SK-N-SH (cell line): ENCODE results near the gene MAD2L2. TPM values are rescaled to one million over a fixed set of nuclear protein-coding genes. Genes with fewer than 3 reads are reported as not detected.
A peak's percentile ranks its signal among the peaks of the same experiment; 100 is the strongest.

Experiments used
- CTCF ChIA-PET: fragments of 300-600, 350-600 bp; formaldehyde crosslinking; extraction: SDS; loops from one replicate; lab custom pipeline; 2021; lab: Yijun Ruan, JAX
- POLR2A ChIA-PET: fragments of 350-600 bp; sonication (Branson Sonifier 250); formaldehyde crosslinking; extraction: SDS; loops from one replicate; lab custom pipeline; 2020; ENCODE audit warnings: antibody characterized with exemption, inconsistent platforms; lab: Yijun Ruan, JAX
- DNase-seq: peaks from one replicate; pipeline ENCODE4 v3.0.0; 2012
- H2AFZ ChIP-seq: fragments of 200-600 bp; sonication (generic); 2 replicates; pipeline ENCODE4 v1.8.1; 2016; ENCODE audit warnings: antibody characterized with exemption, mild to moderate bottlenecking, low read depth
- H3F3A ChIP-seq: fragments of 200-600 bp; sonication (generic); replicated peaks from 2 replicates; pipeline ENCODE3; 2016; ENCODE audit warnings: antibody characterized with exemption, mild to moderate bottlenecking; ENCODE audit not compliant: insufficient read depth
- H3K27ac ChIP-seq, 2 experiments: fragments of 200-500 bp in 1 of 2; fragments of 200-600 bp in 1 of 2; sonication (Bioruptor generic) in 1 of 2; sonication (generic), shearing (Covaris generic) in 1 of 2; 2 replicates each; pipeline versions ENCODE4 v1.5.1 to v1.6.1; 2014 to 2016; ENCODE audit warnings: low read depth in 2 of 2, inconsistent platforms in 1 of 2, low read length in 1 of 2, mild to moderate bottlenecking in 1 of 2, mixed read lengths in 1 of 2
- H3K27me3 ChIP-seq: fragments of 200-600 bp; sonication (generic), shearing (Covaris generic); 2 replicates; pipeline ENCODE4 v1.6.1; 2016; ENCODE audit warnings: mixed run types; ENCODE audit not compliant: insufficient read depth
- H3K36me3 ChIP-seq, 2 experiments: fragments of 200-500 bp in 1 of 2; fragments of 200-600 bp in 1 of 2; sonication (Bioruptor generic) in 1 of 2; sonication (generic) in 1 of 2; replicated peaks in 1 of 2; 2 replicates each; pipeline versions ENCODE3 to v1.5.1; 2014 to 2016; ENCODE audit warnings: low read length in 1 of 2, mild to moderate bottlenecking in 1 of 2; ENCODE audit not compliant: insufficient read depth in 2 of 2, control insufficient read depth in 1 of 2
- H3K4me1 ChIP-seq, 2 experiments: fragments of 200-500 bp in 1 of 2; fragments of 200-600 bp in 1 of 2; sonication (Bioruptor generic) in 1 of 2; sonication (generic), shearing (Covaris generic) in 1 of 2; 2 replicates each; pipeline versions ENCODE4 v1.5.1 to v1.6.1; 2014 to 2016; ENCODE audit warnings: low read depth in 1 of 2, low read length in 1 of 2, mixed run types in 1 of 2; ENCODE audit not compliant: insufficient read depth in 2 of 2, control insufficient read depth in 1 of 2
- H3K4me2 ChIP-seq: fragments of 200-600 bp; sonication (generic), shearing (Covaris generic); 2 replicates; pipeline ENCODE4 v1.6.1; 2017; ENCODE audit warnings: mixed run types
- H3K4me3 ChIP-seq, 2 experiments: fragments of 200-500 bp in 1 of 2; fragments of 200-600 bp in 1 of 2; sonication (Bioruptor generic) in 1 of 2; sonication (generic), shearing (Covaris generic) in 1 of 2; 2 replicates each; pipeline versions ENCODE4 v1.5.1 to v1.8.1; 2014 to 2016; ENCODE audit warnings: low read depth in 2 of 2, inconsistent platforms in 1 of 2, low read length in 1 of 2, mild to moderate bottlenecking in 1 of 2, mixed read lengths in 1 of 2, moderate library complexity in 1 of 2
- H3K79me2 ChIP-seq: fragments of 200-600 bp; sonication (generic); 2 replicates; pipeline ENCODE4 v1.8.1; 2017; ENCODE audit warnings: mild to moderate bottlenecking; ENCODE audit not compliant: insufficient read depth
- H3K9ac ChIP-seq: fragments of 200-600 bp; sonication (generic); 2 replicates; pipeline ENCODE4 v1.6.1; 2017; ENCODE audit warnings: mixed run types
- H3K9me2 ChIP-seq: fragments of 200-600 bp; sonication (generic); 2 replicates; pipeline ENCODE4 v1.6.1; 2017; ENCODE audit warnings: mixed run types
- H3K9me3 ChIP-seq: fragments of 200-600 bp; sonication (generic); 2 replicates; pipeline ENCODE4 v1.6.1; 2017; ENCODE audit warnings: mixed run types, mild to moderate bottlenecking, moderate library complexity
- H4K20me1 ChIP-seq: fragments of 200-600 bp; sonication (generic); 2 replicates; pipeline ENCODE4 v1.6.1; 2017; ENCODE audit warnings: mild to moderate bottlenecking, mixed run types; ENCODE audit not compliant: insufficient read depth
- CHD2 ChIP-seq: fragments of 150-350 bp; IDR thresholded peaks from 2 replicates; pipeline ENCODE4 v1.6.1; 2018; ENCODE audit warnings: low read length; ENCODE audit not compliant: partially characterized antibody
- CTCF ChIP-seq: fragments of 200-600 bp; sonication (generic); IDR thresholded peaks from 2 replicates; pipeline ENCODE4 v1.6.1; 2017; ENCODE audit warnings: antibody characterized with exemption, mild to moderate bottlenecking, moderate library complexity
- ELF1 ChIP-seq: IDR thresholded peaks from 2 replicates; pipeline ENCODE4 v1.4.0; 2012
- FOSL2 ChIP-seq: IDR thresholded peaks from 2 replicates; pipeline ENCODE4 v1.4.0; 2012; ENCODE audit warnings: low read depth, mild to moderate bottlenecking, moderate library complexity, borderline replicate concordance
- FOXJ3 ChIP-seq: sonication (generic); formaldehyde crosslinking; IDR thresholded peaks from 2 replicates; pipeline ENCODE4 v1.5.1; 2020; ENCODE audit warnings: mild to moderate bottlenecking, missing genetic modification reagents
- FOXM1 ChIP-seq: IDR thresholded peaks from 2 replicates; pipeline ENCODE4 v1.4.0; 2012; ENCODE audit warnings: low read depth, mild to moderate bottlenecking
- GABPA ChIP-seq: IDR thresholded peaks from 2 replicates; pipeline ENCODE4 v1.4.0; 2012; ENCODE audit warnings: low read depth, mild to moderate bottlenecking
- IRF3 ChIP-seq: fragments of 150-350 bp; IDR thresholded peaks from 2 replicates; pipeline ENCODE4 v1.6.1; 2016; ENCODE audit warnings: mild to moderate bottlenecking, low read depth, low read length
- JUND ChIP-seq: IDR thresholded peaks from 2 replicates; pipeline ENCODE4 v1.4.0; 2012
- MEF2A ChIP-seq: IDR thresholded peaks from 2 replicates; pipeline ENCODE4 v1.4.0; 2012; ENCODE audit warnings: low read depth, borderline replicate concordance
- MXI1 ChIP-seq: IDR thresholded peaks from 2 replicates; pipeline ENCODE4 v1.6.1; 2012; ENCODE audit warnings: mild to moderate bottlenecking, low read depth, low read length, improper control_type of control experiment
- NRF1 ChIP-seq: IDR thresholded peaks from 2 replicates; pipeline ENCODE4 v1.6.1; 2012; ENCODE audit warnings: low read depth, mild to moderate bottlenecking, low read length
- REST ChIP-seq: IDR thresholded peaks from 2 replicates; pipeline ENCODE4 v1.6.1; 2012; ENCODE audit warnings: mild to moderate bottlenecking, low read depth, low read length, moderate library complexity
- RXRA ChIP-seq: IDR thresholded peaks from 2 replicates; pipeline ENCODE4 v1.4.0; 2012; ENCODE audit warnings: low read depth, mild to moderate bottlenecking, borderline replicate concordance
- SIN3A ChIP-seq: IDR thresholded peaks from 2 replicates; pipeline ENCODE4 v1.6.1; 2012; ENCODE audit warnings: low read depth, mild to moderate bottlenecking, low read length, moderate library complexity, borderline replicate concordance
- TAF1 ChIP-seq: IDR thresholded peaks from 2 replicates; pipeline ENCODE4 v1.6.1; 2012; ENCODE audit warnings: low read depth, mild to moderate bottlenecking, low read length, moderate library complexity, borderline replicate concordance
- TCF12 ChIP-seq: IDR thresholded peaks from 2 replicates; pipeline ENCODE4 v1.4.0; 2012
- TEAD4 ChIP-seq: IDR thresholded peaks from 2 replicates; pipeline ENCODE4 v1.4.0; 2012; ENCODE audit warnings: mild to moderate bottlenecking, borderline replicate concordance; ENCODE audit not compliant: insufficient read depth
- USF1 ChIP-seq: IDR thresholded peaks from 2 replicates; pipeline ENCODE4 v1.4.0; 2012; ENCODE audit warnings: low read depth, borderline replicate concordance
- USF2 ChIP-seq: fragments of 150-350 bp; IDR thresholded peaks from 2 replicates; pipeline ENCODE4 v1.6.1; 2017; ENCODE audit warnings: antibody characterized with exemption, low read length, low read depth, borderline replicate concordance
- YY1 ChIP-seq: IDR thresholded peaks from 2 replicates; pipeline ENCODE4 v1.4.0; 2012; ENCODE audit warnings: low read depth, mild to moderate bottlenecking
- WGBS: methylation state at CpG from one replicate; pipeline ENCODE4 v1.1.6; 2017; ENCODE audit warnings: low lambda C conversion rate; 5-methylcytosine and 5-hydroxymethylcytosine counted together
- polyA plus RNA-seq, 3 experiments: library from polyadenylated mRNA; depleted of rRNA; stranded (reverse); fragments of >200 nt; gene quantifications; 2 replicates each; pipeline ENCODE4 v1.2.3, GENCODE V29; 2012
- TF ChIP-seq, protein P1 (sequence below): IDR thresholded peaks from 2 replicates; pipeline ENCODE4; 2012
- TF ChIP-seq, protein P2 (sequence below): IDR thresholded peaks from 2 replicates; pipeline ENCODE4 v1.4.0; 2012; ENCODE audit warnings: low read depth

The MAD2L2 gene
- polyA plus RNA-seq (2012; rRNA removed): 70.0 and 94.0 TPM in 2 replicates
- 46.0 and 59.7 TPM in 2 replicates for polyA plus RNA-seq (2012; cell fraction: cytosol; rRNA removed)
- 72.4 and 107 TPM in 2 replicates for polyA plus RNA-seq (2012; cell fraction: nucleus; rRNA removed)

DNA sequence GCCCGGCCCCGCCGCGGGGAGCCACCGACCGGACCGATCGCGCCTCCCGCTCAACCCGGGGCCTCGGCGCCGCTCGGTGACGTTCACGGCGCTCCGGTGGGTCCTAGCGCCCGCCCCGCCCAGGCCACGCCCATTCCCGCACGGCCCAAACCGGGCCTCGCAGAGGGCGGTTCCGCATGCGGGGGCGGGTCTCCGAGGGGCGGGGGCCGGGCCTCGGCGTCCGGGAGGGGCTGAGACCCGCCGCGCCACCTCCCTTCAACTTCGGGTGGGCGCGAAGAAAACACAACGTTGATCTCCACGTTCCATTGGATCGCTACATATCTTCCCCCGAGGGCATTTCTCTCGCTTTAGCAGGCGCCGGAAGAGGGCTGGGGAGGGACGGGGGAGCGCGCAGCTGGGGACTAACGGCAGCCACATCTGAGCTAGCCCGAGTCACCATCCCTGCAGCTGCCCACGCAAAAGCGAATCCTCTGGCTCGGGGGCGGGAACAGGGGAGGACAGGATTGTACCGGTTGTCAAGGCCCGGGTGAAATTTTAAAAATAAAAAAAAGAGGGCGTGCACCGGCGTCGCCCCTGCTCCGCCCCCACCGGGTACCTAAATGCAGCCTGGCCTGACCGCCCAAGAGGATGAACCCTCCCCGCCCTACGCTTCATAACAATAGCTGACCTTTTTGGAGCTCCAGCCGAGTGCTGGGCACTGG is at the start of gene MAD2L2:
Gene MAD2L2 (minus strand): TSS at position 78 of the 701 bp plus-strand sequence. CDS start 547 bp downstream, outside the sequence.
- peak within 1 kb of the TSS; percentile 89 for H2AFZ ChIP-seq
- no peaks in the 10 kb centered on the region for H3K27me3 ChIP-seq
- H3K4me3 ChIP-seq: peak within 1 kb of the TSS; percentile 90 to 96
- H3K9me3 ChIP-seq: no peaks in the 10 kb centered on the region
- peak; percentile 97 for DNase-seq
- no peaks in the 10 kb centered on the region for H3K9me2 ChIP-seq
- H3K36me3 ChIP-seq: peaks cover 6% of the 10 kb centered on the region in 2 experiments
- H3K4me1 ChIP-seq: peaks cover 10 to 16% of the 10 kb centered on the region in 2 experiments; a peak in 2 of 4 replicates
- POLR2A ChIA-PET: no interaction called here
- H3F3A ChIP-seq: peaks cover 6% of the 10 kb centered on the region
- CTCF ChIA-PET: interaction anchor here (0.8 to 7.5 kb wide), 8 partner anchors 9 to 644 kb away, joined by 3 to 51 read pairs (median 8); partner anchors contain the start of gene FBXO6
- peak within 1 kb of the TSS; percentile 58 to 67 for H3K27ac ChIP-seq
- H4K20me1 ChIP-seq: no peaks in the 10 kb centered on the region
- WGBS: 3% methylated on average over 25 of the region's 71 CpGs
- peak within 1 kb of the TSS; percentile 97 for H3K4me2 ChIP-seq
- peaks cover 18% of the 10 kb centered on the region; the same call in 1 of the 2 replicates for H3K79me2 ChIP-seq
- H3K9ac ChIP-seq: peak within 1 kb of the TSS; percentile 90
- TF ChIP-seq, protein P1, sequence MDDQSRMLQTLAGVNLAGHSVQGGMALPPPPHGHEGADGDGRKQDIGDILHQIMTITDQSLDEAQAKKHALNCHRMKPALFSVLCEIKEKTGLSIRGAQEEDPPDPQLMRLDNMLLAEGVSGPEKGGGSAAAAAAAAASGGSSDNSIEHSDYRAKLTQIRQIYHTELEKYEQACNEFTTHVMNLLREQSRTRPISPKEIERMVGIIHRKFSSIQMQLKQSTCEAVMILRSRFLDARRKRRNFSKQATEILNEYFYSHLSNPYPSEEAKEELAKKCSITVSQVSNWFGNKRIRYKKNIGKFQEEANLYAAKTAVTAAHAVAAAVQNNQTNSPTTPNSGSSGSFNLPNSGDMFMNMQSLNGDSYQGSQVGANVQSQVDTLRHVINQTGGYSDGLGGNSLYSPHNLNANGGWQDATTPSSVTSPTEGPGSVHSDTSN: no peak
- no peak for TF ChIP-seq IRF3
- 0 out of 2 replicates have a peak, but pooled peaks have one; percentile 56 for TF ChIP-seq MXI1
- no peak for TF ChIP-seq REST
- TF ChIP-seq MEF2A: no peak
- TF ChIP-seq, protein P2, sequence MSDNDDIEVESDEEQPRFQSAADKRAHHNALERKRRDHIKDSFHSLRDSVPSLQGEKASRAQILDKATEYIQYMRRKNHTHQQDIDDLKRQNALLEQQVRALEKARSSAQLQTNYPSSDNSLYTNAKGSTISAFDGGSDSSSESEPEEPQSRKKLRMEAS: 0 out of 2 replicates have a peak, but pooled peaks have one; percentile 10
- TF ChIP-seq USF2: no peak
- TF ChIP-seq JUND: no peak
- no peak for TF ChIP-seq TEAD4
- no peak for TF ChIP-seq ELF1
- TF ChIP-seq SIN3A: no peak; the same call in 1 of the 2 replicates
- no peak for TF ChIP-seq FOSL2
- TF ChIP-seq CHD2: no peak
- TF ChIP-seq YY1: no peak
- TF ChIP-seq RXRA: no peak
- peak; percentile 3; the same call in 1 of the 2 replicates for TF ChIP-seq TCF12
- no peak for TF ChIP-seq FOXJ3
- no peak for TF ChIP-seq USF1
- TF ChIP-seq GABPA: no peak
- no peak for TF ChIP-seq FOXM1
- TF ChIP-seq TAF1: 0 out of 2 replicates have a peak, but pooled peaks have one; percentile 21
- no peak for TF ChIP-seq NRF1
- no peak for TF ChIP-seq CTCF
